HEK293 (cell line): ENCODE results near the gene KCNAB1.

Source experiments
- CTCF ChIA-PET: fragments of 350-600 bp; formaldehyde crosslinking; extraction: SDS; loops from one replicate; lab custom pipeline; 2021; ENCODE audit warnings: antibody characterized with exemption; lab: Yijun Ruan, JAX
- POLR2A ChIA-PET: fragments of 300-600 bp; formaldehyde crosslinking; extraction: SDS; loops from one replicate; lab custom pipeline; 2020; ENCODE audit warnings: antibody characterized with exemption, inconsistent platforms; lab: Yijun Ruan, JAX
- H3K27ac ChIP-seq: fragments of 200-500 bp; sonication (Bioruptor generic); 2 replicates; pipeline ENCODE4 v1.5.1; 2014; ENCODE audit warnings: low read depth, low read length, control low read depth, inconsistent platforms; ENCODE audit errors: extremely low read depth
- H3K36me3 ChIP-seq, 2 experiments: fragments of 200-500 bp in 1 of 2; sonication (Bioruptor generic) in 1 of 2; 1 replicate in 1 of 2; 2 replicates in 1 of 2; pipeline ENCODE4 v1.5.1; 2014 to 2017; ENCODE audit warnings: inconsistent platforms in 2 of 2, low read length in 2 of 2; ENCODE audit not compliant: control insufficient read depth in 2 of 2, insufficient read depth in 1 of 2
- H3K4me1 ChIP-seq: fragments of 200-500 bp; sonication (Bioruptor generic); 2 replicates; pipeline ENCODE4 v1.5.1; 2014; ENCODE audit warnings: mild to moderate bottlenecking, low read length, inconsistent platforms; ENCODE audit not compliant: control insufficient read depth, insufficient read depth
- H3K4me3 ChIP-seq: 2 replicates; pipeline ENCODE4 v1.5.1; 2011; ENCODE audit warnings: low read depth, mild to moderate bottlenecking, control low read depth, low read length, moderate library complexity
- H3K9me3 ChIP-seq: fragments of 200-500 bp; sonication (Bioruptor generic); 2 replicates; pipeline ENCODE4 v1.5.1; 2014; ENCODE audit warnings: low read depth, low read length, inconsistent platforms; ENCODE audit not compliant: control insufficient read depth, insufficient read depth
- BCL11B ChIP-seq: fragments of 450-650 bp; formaldehyde crosslinking; IDR thresholded peaks from 2 replicates; pipeline ENCODE4 v1.5.1; 2016; ENCODE audit warnings: low read depth, missing biosample characterization, missing genetic modification characterization
- CTCF ChIP-seq: fragments of 450-650 bp; formaldehyde crosslinking; IDR thresholded peaks from 2 replicates; pipeline ENCODE4 v1.5.1; 2016; ENCODE audit warnings: missing biosample characterization, missing genetic modification characterization
- OSR2 ChIP-seq: fragments of 450-650 bp; formaldehyde crosslinking; IDR thresholded peaks from 2 replicates; pipeline ENCODE4 v1.5.1; 2016; ENCODE audit warnings: missing biosample characterization, missing genetic modification characterization
- PRDM6 ChIP-seq: fragments of 450-650 bp; formaldehyde crosslinking; IDR thresholded peaks from 2 replicates; pipeline ENCODE4 v1.5.1; 2017; ENCODE audit warnings: missing biosample characterization, missing genetic modification characterization
- YY2 ChIP-seq: fragments of 450-650 bp; formaldehyde crosslinking; IDR thresholded peaks from 2 replicates; pipeline ENCODE4 v1.5.1; 2016; ENCODE audit warnings: missing biosample characterization, missing genetic modification characterization
- ZBTB21 ChIP-seq: fragments of 450-650 bp; formaldehyde crosslinking; IDR thresholded peaks from 2 replicates; pipeline ENCODE4 v1.5.1; 2017; ENCODE audit warnings: missing biosample characterization, missing genetic modification characterization
- ZBTB49 ChIP-seq: fragments of 450-650 bp; formaldehyde crosslinking; IDR thresholded peaks from 2 replicates; pipeline ENCODE4 v1.5.1; 2016; ENCODE audit warnings: missing biosample characterization, missing genetic modification characterization, low read depth
- ZNF10 ChIP-seq: fragments of 450-650 bp; formaldehyde crosslinking; IDR thresholded peaks from 2 replicates; pipeline ENCODE4 v1.5.1; 2017; ENCODE audit warnings: missing biosample characterization, missing genetic modification characterization
- ZNF140 ChIP-seq: fragments of 450-650 bp; formaldehyde crosslinking; IDR thresholded peaks from 2 replicates; pipeline ENCODE4 v1.5.1; 2016; ENCODE audit warnings: missing biosample characterization, missing genetic modification characterization
- ZNF2 ChIP-seq: fragments of 450-650 bp; formaldehyde crosslinking; IDR thresholded peaks from 2 replicates; pipeline ENCODE4 v1.5.1; 2016; ENCODE audit warnings: missing biosample characterization, missing genetic modification characterization
- ZNF341 ChIP-seq: fragments of 450-650 bp; formaldehyde crosslinking; IDR thresholded peaks from 2 replicates; pipeline ENCODE4; 2016; ENCODE audit warnings: low read depth, missing biosample characterization, missing genetic modification characterization
- ZNF514 ChIP-seq: fragments of 450-650 bp; formaldehyde crosslinking; IDR thresholded peaks from 2 replicates; pipeline ENCODE4 v1.5.1; 2016; ENCODE audit warnings: missing biosample characterization, missing genetic modification characterization
- ZNF518A ChIP-seq: fragments of 450-650 bp; formaldehyde crosslinking; conservative IDR thresholded peaks from 2 replicates; pipeline ENCODE4 v1.5.1; 2016; ENCODE audit warnings: low read depth, missing biosample characterization, missing genetic modification characterization
- ZNF558 ChIP-seq: fragments of 450-650 bp; formaldehyde crosslinking; IDR thresholded peaks from 2 replicates; pipeline ENCODE4 v1.5.1; 2016; ENCODE audit warnings: missing biosample characterization, missing genetic modification characterization
- ZNF621 ChIP-seq: fragments of 450-650 bp; formaldehyde crosslinking; IDR thresholded peaks from 2 replicates; pipeline ENCODE4 v1.5.1; 2017; ENCODE audit warnings: missing biosample characterization, missing genetic modification characterization
- ZNF664 ChIP-seq: fragments of 450-650 bp; formaldehyde crosslinking; IDR thresholded peaks from 2 replicates; pipeline ENCODE4 v1.5.1; 2016; ENCODE audit warnings: missing biosample characterization, missing genetic modification characterization
- ZNF777 ChIP-seq: fragments of 450-650 bp; formaldehyde crosslinking; IDR thresholded peaks from 2 replicates; pipeline ENCODE4 v1.5.1; 2017; ENCODE audit warnings: missing biosample characterization, missing genetic modification characterization, borderline replicate concordance
- ZSCAN30 ChIP-seq: fragments of 450-650 bp; IDR thresholded peaks from 2 replicates; pipeline ENCODE4 v1.5.1; 2018; ENCODE audit warnings: missing biosample characterization, mild to moderate bottlenecking, missing genetic modification characterization, moderate library complexity
- ZSCAN5A ChIP-seq: fragments of 450-650 bp; formaldehyde crosslinking; IDR thresholded peaks from 2 replicates; pipeline ENCODE4 v1.5.1; 2016; ENCODE audit warnings: missing biosample characterization, missing genetic modification characterization

Gene KCNAB1

GRCh38 chr3:156207802-156208685 lies 87.7 kb downstream of the KCNAB1 start (continued):
- no peak for TF ChIP-seq ZNF518A (tag by site-specific recombination)
- no peak for TF ChIP-seq ZBTB49
- no peak for TF ChIP-seq ZNF777 (tag by site-specific recombination)
- TF ChIP-seq ZBTB21 (tag by site-specific recombination): no peak
- TF ChIP-seq ZNF140 (tag by site-specific recombination): no peak
- no peak for TF ChIP-seq ZNF10
- no peak for TF ChIP-seq ZNF341 (tag by site-specific recombination)
- TF ChIP-seq ZNF514 (tag by site-specific recombination): no peak
- TF ChIP-seq ZNF2 (tag by site-specific recombination): no peak
- no peak for TF ChIP-seq PRDM6 (tag by site-specific recombination)
- TF ChIP-seq ZNF621 (tag by site-specific recombination): no peak

- CTCF ChIA-PET: interaction anchor here (0.5 to 0.6 kb wide), 2 partner anchors 37 to 166 kb away, joined by 3 read pairs; no protein-coding TSS in a partner anchor
- TF ChIP-seq BCL11B: no peak
- TF ChIP-seq, all 188 proteins: peak for 0
- no peak overlapping the region for H3K4me3 ChIP-seq
- no peaks in the 10 kb centered on the region for H3K36me3 ChIP-seq
- POLR2A ChIA-PET: no interaction called here
- no peaks in the 10 kb centered on the region for H3K4me1 ChIP-seq
- H3K27ac ChIP-seq: no peak overlapping the region
- no peaks in the 10 kb centered on the region for H3K9me3 ChIP-seq
Observed at GRCh38 chr3:156209631-156210335, 89.4 kb downstream of the KCNAB1 start.

- H3K4me3 ChIP-seq: no peak overlapping the region
- no peaks in the 10 kb centered on the region for H3K36me3 ChIP-seq
- no peak overlapping the region for H3K27ac ChIP-seq
- POLR2A ChIA-PET: no interaction called here
- H3K4me1 ChIP-seq: no peaks in the 10 kb centered on the region
- CTCF ChIA-PET: interaction anchor here (0.7 kb wide), 1 partner anchor 171 kb away, joined by 3 read pairs; no protein-coding TSS in a partner anchor
- H3K9me3 ChIP-seq: no peaks in the 10 kb centered on the region
- TF ChIP-seq OSR2: no peak
- TF ChIP-seq CTCF (tag by site-specific recombination): no peak
- TF ChIP-seq ZSCAN5A (tag by site-specific recombination): no peak
- no peak for TF ChIP-seq ZNF664
- no peak for TF ChIP-seq ZNF558 (tag by site-specific recombination)
- TF ChIP-seq YY2 (tag by site-specific recombination): no peak
- TF ChIP-seq ZSCAN30 (tag by site-specific recombination): no peak
Observed at GRCh38 chr3:156211583-156211982, 91.2 kb downstream of the KCNAB1 start.
